Measurements from ENCODE around the gene SS18L1. TPM values are rescaled to one million over a fixed set of nuclear protein-coding genes. Genes with fewer than 3 reads are reported as not detected.
A peak's percentile ranks its signal among the peaks of the same experiment; 100 is the strongest.

The SS18L1 gene
- total RNA-seq, 4 donors from 2014 or later = 0.51 to 21.7 (median 12.8) TPM

GRCh38 chr20:62181808-62182207, 38.2 kb downstream of the SS18L1 start:
- no peak for TF ChIP-seq POLR2A (IDR thresholded peaks at IDR 0.05)
- no peak for TF ChIP-seq CTCF (IDR thresholded peaks at IDR 0.05)
- no peaks in the 10 kb centered on the region for H3K9me3 ChIP-seq
- H3K4me1 ChIP-seq = peaks cover 0 to 7% of the 10 kb centered on the region in 2 donors
- H3K27ac ChIP-seq = peak overlapping the region in 1 of 2 donors; percentile 89
- no peak overlapping the region for H3K4me3 ChIP-seq
- no peaks in the 10 kb centered on the region for H3K27me3 ChIP-seq
- DNase-seq = no peak
- no peaks in the 10 kb centered on the region for H3K36me3 ChIP-seq
- intact Hi-C loops (cut with DNase I; ENCODE audit: low total_unique reads) = no loop called here

GRCh38 chr20:62182469-62183425, 39.2 kb downstream of the SS18L1 start, which contains the start of gene MTG2:
TSS of gene MTG2 (plus strand) at chr20:62183028. CDS start at chr20:62193421, 10,393 bp downstream.
- peak; percentile 93 for DNase-seq
- intact Hi-C loops (cut with DNase I; ENCODE audit: low total_unique reads) = no loop called here
- H3K4me3 ChIP-seq = peak within 1 kb of the TSS; percentile 86 to 95
- peak; percentile 49 to 82 for TF ChIP-seq POLR2A (IDR thresholded peaks at IDR 0.05)
- TF ChIP-seq CTCF (IDR thresholded peaks at IDR 0.05) = peak in 1 of 4 experiments; percentile 36
- no peaks in the 10 kb centered on the region for H3K27me3 ChIP-seq
- H3K27ac ChIP-seq = peak within 1 kb of the TSS; percentile 89 to 90
- H3K9me3 ChIP-seq = no peaks in the 10 kb centered on the region
- peaks cover 0 to 7% of the 10 kb centered on the region in 2 donors for H3K4me1 ChIP-seq
- H3K36me3 ChIP-seq = no peaks in the 10 kb centered on the region

GRCh38 chr20:62183426-62184142, 40.0 kb downstream of the SS18L1 start:
- no peak for TF ChIP-seq POLR2A (IDR thresholded peaks at IDR 0.05)
- no peak for TF ChIP-seq CTCF (IDR thresholded peaks at IDR 0.05)
- DNase-seq = no peak
- intact Hi-C loops (cut with DNase I; ENCODE audit: low total_unique reads) = no loop called here
- Histone ChIP-seq H3K27me3 (no peaks in the 10 kb centered on the region), H3K9me3 (no peaks in the 10 kb centered on the region), H3K36me3 (no peaks in the 10 kb centered on the region), H3K4me1 (peaks cover 0 to 7% of the 10 kb centered on the region in 2 donors), H3K27ac (peak overlapping the region; percentile 89 to 90), H3K4me3 (peak overlapping the region; percentile 86 to 95)

- H3K4me3 ChIP-seq = no peak overlapping the region
- intact Hi-C loops (cut with DNase I; ENCODE audit: low total_unique reads) = no loop called here
- H3K9me3 ChIP-seq = no peaks in the 10 kb centered on the region
- TF ChIP-seq CTCF (IDR thresholded peaks at IDR 0.05) (no peak), POLR2A (IDR thresholded peaks at IDR 0.05) (no peak)
- peaks cover 0 to 7% of the 10 kb centered on the region in 2 donors for H3K4me1 ChIP-seq
- no peak for DNase-seq
- H3K36me3 ChIP-seq = no peaks in the 10 kb centered on the region
- H3K27me3 ChIP-seq = no peaks in the 10 kb centered on the region
- H3K27ac ChIP-seq = no peak overlapping the region
Measured at GRCh38 chr20:62186096-62186426, 42.5 kb downstream of the SS18L1 start.

All from uterus (tissue), 4 donors.